A673 (cell line): Measurements from ENCODE around the gene AMIGO1. TPM values are rescaled to one million over a fixed set of nuclear protein-coding genes. Genes with fewer than 3 reads are reported as not detected.

Experiments
- BruUV-seq: library from RNA; stranded (reverse); fragments of 400-500 nt; replicated peaks from 2 replicates; lab custom pipeline; 2021; lab: Mats Ljungman, UMichigan
- CTCF ChIA-PET: fragments of 300-600 bp; sonication (Branson Sonifier 250); formaldehyde crosslinking; loops from one replicate; lab custom pipeline; 2022; ENCODE audit warnings: antibody characterized with exemption; lab: Charles Lee
- POLR2A ChIA-PET: fragments of 300-600 bp; sonication (Branson Sonifier 250); formaldehyde crosslinking; loops from one replicate; lab custom pipeline; 2022; ENCODE audit warnings: antibody characterized with exemption; ENCODE audit not compliant: low non-redundant PET; lab: Charles Lee
- DNase-seq: peaks from one replicate; pipeline ENCODE4 v3.0.0-alpha.2; 2015; ENCODE audit warnings: low spot score
- H3K27ac ChIP-seq: fragments of 200-600 bp; sonication (generic); 2 replicates; pipeline ENCODE4 v1.5.1; 2016; ENCODE audit warnings: mixed run types, low read depth, mild to moderate bottlenecking, mixed read lengths, antibody characterized with exemption, low read length; ENCODE audit not compliant: poor library complexity, severe bottlenecking
- H3K27me3 ChIP-seq: fragments of 200-600 bp; sonication (generic); replicated peaks from 2 replicates; pipeline ENCODE4 v1.6.1; 2017; ENCODE audit warnings: mixed run types, low read depth, mild to moderate bottlenecking, mixed read lengths, antibody characterized with exemption, low read length; ENCODE audit not compliant: insufficient read depth, poor library complexity
- H3K36me3 ChIP-seq: fragments of 200-600 bp; sonication (generic); 2 replicates; pipeline ENCODE4 v1.6.1; 2016; ENCODE audit warnings: mixed run types, mild to moderate bottlenecking, mixed read lengths, antibody characterized with exemption, low read length; ENCODE audit not compliant: insufficient read depth, poor library complexity, severe bottlenecking
- H3K4me1 ChIP-seq: fragments of 200-600 bp; sonication (generic); 2 replicates; pipeline ENCODE4 v1.6.1; 2017; ENCODE audit warnings: mixed run types, mild to moderate bottlenecking, mixed read lengths, antibody characterized with exemption, low read length; ENCODE audit not compliant: insufficient read depth, poor library complexity, severe bottlenecking
- H3K4me3 ChIP-seq: fragments of 200-600 bp; sonication (generic); 2 replicates; pipeline ENCODE4 v1.5.1; 2016; ENCODE audit warnings: low read depth, mixed run types, mild to moderate bottlenecking, mixed read lengths, low read length; ENCODE audit not compliant: poor library complexity, severe bottlenecking
- H3K9me3 ChIP-seq: fragments of 200-600 bp; sonication (generic); 2 replicates; pipeline ENCODE4 v1.6.1; 2016; ENCODE audit warnings: mixed run types, low read depth, mild to moderate bottlenecking, mixed read lengths, antibody characterized with exemption, low read length; ENCODE audit not compliant: poor library complexity, severe bottlenecking
- EZH2 ChIP-seq: fragments of 200-600 bp; sonication (generic); IDR thresholded peaks from 2 replicates; pipeline ENCODE4 v1.6.1; 2017; ENCODE audit warnings: borderline replicate concordance, low read depth, mild to moderate bottlenecking, mixed read lengths, antibody characterized with exemption, low read length; ENCODE audit not compliant: poor library complexity, severe bottlenecking
- intact Hi-C: fragments of 100-400 bp; cut with micrococcal nuclease; formaldehyde crosslinking; loops from one replicate; pipeline ENCODE4 v1.10.0; 2022; ENCODE audit not compliant: unreplicated experiment
- total RNA-seq: library from RNA; stranded (reverse); gene quantifications from 2 replicates; pipeline ENCODE4 v1.2.3, GENCODE V29; 2021
- TF ChIP-seq, protein P1 (sequence below): fragments of 300-800, 200-600 bp; sonication (generic); conservative IDR thresholded peaks from 2 replicates; pipeline ENCODE4 v1.5.1; 2017; ENCODE audit warnings: low read depth, mild to moderate bottlenecking, antibody characterized with exemption, low read length, moderate library complexity, mixed read lengths

AMIGO1 gene
- total RNA-seq, 1 experiment from 2014 or later = 1.8 TPM

DNA sequence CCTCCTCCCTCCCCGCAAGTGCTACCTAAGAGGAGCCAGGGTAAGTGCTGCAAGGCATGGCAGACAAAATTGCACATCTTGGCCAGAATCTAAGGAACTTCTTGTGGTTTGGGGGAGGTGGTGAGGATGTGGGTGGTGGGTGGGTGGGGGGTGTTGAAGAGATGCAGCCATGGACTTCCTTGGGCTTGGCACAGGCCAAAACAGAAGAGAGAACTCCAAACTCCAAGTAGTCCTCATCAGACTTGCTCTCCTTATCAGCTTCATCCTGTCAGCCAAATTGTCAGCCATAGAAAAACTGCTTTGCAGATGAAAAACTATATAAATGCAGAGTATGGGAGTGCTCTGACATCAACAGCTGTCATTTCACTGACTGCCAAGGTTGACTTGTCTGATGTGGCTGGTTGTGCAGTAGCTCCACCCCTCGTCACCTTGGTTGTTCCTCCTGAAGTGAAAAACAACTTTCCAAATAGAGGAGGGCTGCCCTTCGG, 7.1 kb downstream of the AMIGO1 start:
- Histone ChIP-seq H3K4me3 (no peak overlapping the region), H3K36me3 (no peaks in the 10 kb centered on the region), H3K4me1 (no peaks in the 10 kb centered on the region), H3K9me3 (no peaks in the 10 kb centered on the region), H3K27ac (no peak overlapping the region), H3K27me3 (no peaks in the 10 kb centered on the region)
- ChIA-PET POLR2A (no interaction called here), CTCF (no interaction called here)
- intact Hi-C loops = no loop called here
- TF ChIP-seq, protein P1, sequence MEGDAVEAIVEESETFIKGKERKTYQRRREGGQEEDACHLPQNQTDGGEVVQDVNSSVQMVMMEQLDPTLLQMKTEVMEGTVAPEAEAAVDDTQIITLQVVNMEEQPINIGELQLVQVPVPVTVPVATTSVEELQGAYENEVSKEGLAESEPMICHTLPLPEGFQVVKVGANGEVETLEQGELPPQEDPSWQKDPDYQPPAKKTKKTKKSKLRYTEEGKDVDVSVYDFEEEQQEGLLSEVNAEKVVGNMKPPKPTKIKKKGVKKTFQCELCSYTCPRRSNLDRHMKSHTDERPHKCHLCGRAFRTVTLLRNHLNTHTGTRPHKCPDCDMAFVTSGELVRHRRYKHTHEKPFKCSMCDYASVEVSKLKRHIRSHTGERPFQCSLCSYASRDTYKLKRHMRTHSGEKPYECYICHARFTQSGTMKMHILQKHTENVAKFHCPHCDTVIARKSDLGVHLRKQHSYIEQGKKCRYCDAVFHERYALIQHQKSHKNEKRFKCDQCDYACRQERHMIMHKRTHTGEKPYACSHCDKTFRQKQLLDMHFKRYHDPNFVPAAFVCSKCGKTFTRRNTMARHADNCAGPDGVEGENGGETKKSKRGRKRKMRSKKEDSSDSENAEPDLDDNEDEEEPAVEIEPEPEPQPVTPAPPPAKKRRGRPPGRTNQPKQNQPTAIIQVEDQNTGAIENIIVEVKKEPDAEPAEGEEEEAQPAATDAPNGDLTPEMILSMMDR = no peak
- no peak for TF ChIP-seq EZH2
- no peak for DNase-seq
- BruUV-seq = no TSS peak

DNA sequence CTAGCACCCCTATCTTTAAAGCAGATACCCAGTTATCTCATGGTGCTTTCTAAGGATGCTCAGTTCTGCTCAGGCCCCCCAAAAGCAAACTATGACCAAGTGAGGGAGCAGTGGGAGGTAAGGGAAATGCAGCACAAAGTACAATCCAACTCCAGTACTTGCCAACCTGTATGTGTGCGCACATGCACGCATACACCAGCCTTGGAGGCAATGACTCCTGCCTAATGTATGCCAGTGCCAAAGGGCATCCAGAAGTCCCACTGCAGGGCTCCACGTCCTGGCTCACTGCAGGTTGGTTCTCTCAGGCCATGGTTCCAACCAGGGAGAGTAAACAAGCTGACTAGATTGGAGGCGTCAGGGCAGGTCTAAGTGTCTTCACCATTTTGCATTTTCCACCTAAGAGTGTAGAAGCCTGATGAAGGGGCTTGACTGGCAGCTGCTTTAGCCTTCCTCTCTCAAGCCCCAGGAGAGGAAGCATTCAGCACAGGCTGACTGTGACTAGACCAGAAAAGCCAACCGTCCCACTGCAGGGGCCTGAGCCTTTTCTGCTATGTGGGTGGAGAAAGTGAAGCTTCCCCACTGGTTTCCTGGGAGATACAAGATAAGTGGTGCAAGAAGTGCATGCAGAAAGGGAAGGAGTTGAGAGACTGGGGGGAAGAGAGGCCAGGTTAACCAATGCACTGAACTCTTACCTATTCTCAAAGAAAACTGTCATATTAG, 7.7 kb downstream of the AMIGO1 start:
- no peak overlapping the region for H3K4me3 ChIP-seq
- H3K4me1 ChIP-seq = no peaks in the 10 kb centered on the region
- TF ChIP-seq, protein P1 = no peak
- TF ChIP-seq EZH2 = no peak
- H3K27me3 ChIP-seq = no peaks in the 10 kb centered on the region
- no peaks in the 10 kb centered on the region for H3K9me3 ChIP-seq
- no TSS peak for BruUV-seq
- CTCF ChIA-PET = no interaction called here
- no peaks in the 10 kb centered on the region for H3K36me3 ChIP-seq
- POLR2A ChIA-PET = no interaction called here
- no peak overlapping the region for H3K27ac ChIP-seq
- intact Hi-C loops = no loop called here
- no peak for DNase-seq

DNA sequence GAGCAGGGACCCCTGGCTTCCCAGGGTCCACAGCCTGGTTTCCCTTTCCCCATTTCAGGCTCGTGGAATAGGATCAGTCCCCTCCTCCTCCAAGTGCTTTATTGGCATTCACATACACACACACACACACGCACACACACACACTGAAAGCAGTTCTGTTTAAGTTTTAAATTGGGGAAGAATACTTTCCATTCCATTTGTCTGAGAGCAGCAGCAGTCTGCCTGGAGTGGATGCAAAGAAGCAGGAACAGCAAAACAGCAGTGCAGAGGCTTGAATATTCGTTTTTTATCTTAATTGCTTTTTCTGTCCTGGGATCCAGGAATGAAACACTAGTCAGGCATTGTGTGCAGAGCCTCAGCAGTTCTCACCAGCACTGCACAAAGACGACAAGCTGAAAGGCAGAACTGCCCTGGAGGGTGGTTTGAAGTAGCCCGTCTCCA, 8.6 kb downstream of the AMIGO1 start:
- no peak for DNase-seq

More for the DNA sequence above, 8.6 kb downstream of the AMIGO1 start:
- TF ChIP-seq, protein P1 = no peak
- TF ChIP-seq EZH2 = no peak
- H3K36me3 ChIP-seq = peaks cover 2% of the 10 kb centered on the region
- H3K4me3 ChIP-seq = no peak overlapping the region
- no TSS peak for BruUV-seq
- ChIA-PET POLR2A (no interaction called here), CTCF (no interaction called here)
- H3K27ac ChIP-seq = no peak overlapping the region
- H3K4me1 ChIP-seq = no peaks in the 10 kb centered on the region
- H3K27me3 ChIP-seq = no peaks in the 10 kb centered on the region
- intact Hi-C loops = no loop called here
- no peaks in the 10 kb centered on the region for H3K9me3 ChIP-seq
